Measurements from ENCODE around the gene PPP6R3. TPM values are rescaled to one million over a fixed set of nuclear protein-coding genes. Genes with fewer than 3 reads are reported as not detected.

The PPP6R3 gene
- total RNA-seq, 1 experiment from 2014 or later, result 163 TPM

DNA sequence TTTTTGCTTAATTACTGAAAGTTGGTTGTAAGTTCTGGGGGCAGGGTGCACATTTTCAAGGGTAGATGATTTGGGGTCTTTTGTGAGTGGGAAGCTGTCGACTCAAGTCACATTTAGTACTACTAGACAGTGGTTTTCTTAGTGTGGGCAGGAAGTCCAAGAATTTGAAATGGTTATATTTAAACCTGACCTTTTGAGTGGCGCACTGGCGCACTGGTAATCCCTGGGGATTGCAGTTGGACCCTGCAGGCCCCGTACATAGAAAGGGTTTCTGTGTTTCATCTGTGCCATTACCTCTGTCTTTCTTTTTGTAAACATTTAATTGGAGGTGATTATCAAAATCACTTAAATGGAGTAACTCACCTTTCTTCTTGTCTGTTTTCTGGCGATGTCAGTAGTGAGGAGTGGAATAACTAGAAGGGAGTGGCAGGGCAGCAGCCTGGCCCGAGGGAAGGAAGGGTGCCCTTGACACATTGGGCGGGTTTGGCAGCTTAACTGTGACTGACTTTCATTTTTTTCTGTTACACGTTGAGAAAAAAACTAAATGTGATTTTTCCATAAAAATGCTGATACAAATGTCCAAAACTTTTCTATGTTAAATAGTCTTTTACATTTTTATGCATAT lies 122.0 kb downstream of the PPP6R3 start:
- Histone ChIP-seq H3K4me1 (ENCODE audit: control insufficient read depth, insufficient read depth, low read length) (no peaks in the 10 kb centered on the region), H3K4me3 (ENCODE audit: low read depth in 2 of 2, low read length in 2 of 2) (no peak overlapping the region), H3K9me3 (ENCODE audit: control insufficient read depth, insufficient read depth, low read depth, low read length) (no peaks in the 10 kb centered on the region), H3K27me3 (ENCODE audit: control insufficient read depth, insufficient read depth, low read length) (no peaks in the 10 kb centered on the region), H3K27ac (ENCODE audit: low read length) (no peak overlapping the region), H3K36me3 (ENCODE audit: control insufficient read depth, insufficient read depth, low read length) (peaks cover 34% of the 10 kb centered on the region)
- TF ChIP-seq REST (IDR thresholded peaks at IDR 0.05; ENCODE audit: insufficient read depth in 1 of 2, low read depth in 2 of 2, low read length in 1 of 2) (no peak), SIN3A (IDR thresholded peaks at IDR 0.05; ENCODE audit: borderline replicate concordance, insufficient read depth, low read depth, low read length) (no peak), TCF7L2 (IDR thresholded peaks at IDR 0.05; ENCODE audit: low read depth, low read length) (no peak), POLR2AphosphoS5 (IDR thresholded peaks at IDR 0.05; ENCODE audit: low read depth, low read length) (no peak)
- TF ChIP-seq, protein P1, sequence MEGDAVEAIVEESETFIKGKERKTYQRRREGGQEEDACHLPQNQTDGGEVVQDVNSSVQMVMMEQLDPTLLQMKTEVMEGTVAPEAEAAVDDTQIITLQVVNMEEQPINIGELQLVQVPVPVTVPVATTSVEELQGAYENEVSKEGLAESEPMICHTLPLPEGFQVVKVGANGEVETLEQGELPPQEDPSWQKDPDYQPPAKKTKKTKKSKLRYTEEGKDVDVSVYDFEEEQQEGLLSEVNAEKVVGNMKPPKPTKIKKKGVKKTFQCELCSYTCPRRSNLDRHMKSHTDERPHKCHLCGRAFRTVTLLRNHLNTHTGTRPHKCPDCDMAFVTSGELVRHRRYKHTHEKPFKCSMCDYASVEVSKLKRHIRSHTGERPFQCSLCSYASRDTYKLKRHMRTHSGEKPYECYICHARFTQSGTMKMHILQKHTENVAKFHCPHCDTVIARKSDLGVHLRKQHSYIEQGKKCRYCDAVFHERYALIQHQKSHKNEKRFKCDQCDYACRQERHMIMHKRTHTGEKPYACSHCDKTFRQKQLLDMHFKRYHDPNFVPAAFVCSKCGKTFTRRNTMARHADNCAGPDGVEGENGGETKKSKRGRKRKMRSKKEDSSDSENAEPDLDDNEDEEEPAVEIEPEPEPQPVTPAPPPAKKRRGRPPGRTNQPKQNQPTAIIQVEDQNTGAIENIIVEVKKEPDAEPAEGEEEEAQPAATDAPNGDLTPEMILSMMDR (IDR thresholded peaks at IDR 0.05), result no peak
- CTCF ChIA-PET, result no interaction called here
- POLR2A ChIA-PET, result no interaction called here
- intact Hi-C loops (cut with micrococcal nuclease; ENCODE audit: unreplicated experiment) (no loop called here), in situ Hi-C loops (cut with HindIII; ENCODE audit: low pct_unique_long_range_greater_than_20kb, low sequenced_read_pairs) (no loop called here)
- ATAC-seq (no peak), DNase-seq (ENCODE audit: low read depth, low spot score) (no peak)
- no TSS peak for BruUV-seq (replicated peaks)

- DNase-seq (ENCODE audit: low read depth, low spot score) (no peak), ATAC-seq (no peak)
- no peaks in the 10 kb centered on the region for H3K9me3 ChIP-seq (ENCODE audit: control insufficient read depth, insufficient read depth, low read depth, low read length)
- H3K4me1 ChIP-seq (ENCODE audit: control insufficient read depth, insufficient read depth, low read length), result no peaks in the 10 kb centered on the region
- no peak overlapping the region for H3K27ac ChIP-seq (ENCODE audit: low read length)
- intact Hi-C loops (cut with micrococcal nuclease; ENCODE audit: unreplicated experiment), result no loop called here
- no peaks in the 10 kb centered on the region for H3K27me3 ChIP-seq (ENCODE audit: control insufficient read depth, insufficient read depth, low read length)
- POLR2A ChIA-PET, result no interaction called here
- no peak overlapping the region for H3K4me3 ChIP-seq (ENCODE audit: low read depth in 2 of 2, low read length in 2 of 2)
- H3K36me3 ChIP-seq (ENCODE audit: control insufficient read depth, insufficient read depth, low read length), result peaks cover 33% of the 10 kb centered on the region
- BruUV-seq (replicated peaks), result no TSS peak
- in situ Hi-C loops (cut with HindIII; ENCODE audit: low pct_unique_long_range_greater_than_20kb, low sequenced_read_pairs), result no loop called here
- CTCF ChIA-PET, result no interaction called here
- no peak for TF ChIP-seq POLR2AphosphoS5 (IDR thresholded peaks at IDR 0.05; ENCODE audit: low read depth, low read length)
- TF ChIP-seq, protein P1 (IDR thresholded peaks at IDR 0.05), result no peak
- TF ChIP-seq TCF7L2 (IDR thresholded peaks at IDR 0.05; ENCODE audit: low read depth, low read length), result no peak
- TF ChIP-seq REST (IDR thresholded peaks at IDR 0.05; ENCODE audit: insufficient read depth in 1 of 2, low read depth in 2 of 2, low read length in 1 of 2), result no peak
- TF ChIP-seq SIN3A (IDR thresholded peaks at IDR 0.05; ENCODE audit: borderline replicate concordance, insufficient read depth, low read depth, low read length), result no peak
Measured at GRCh38 chr11:68583041-68583446, 122.5 kb downstream of the PPP6R3 start.

Measured in Panc1 (cell line).